HEK293T (cell line): Measurements from ENCODE around the gene CXCR2.

ENCODE experiments used
- ARNT ChIP-seq: fragments of 450-650 bp; IDR thresholded peaks from 2 replicates; pipeline ENCODE4 v1.6.1; 2017; ENCODE audit warnings: mild to moderate bottlenecking
- BHLHE40 ChIP-seq: fragments of 450-650 bp; IDR thresholded peaks from 2 replicates; pipeline ENCODE4 v1.6.1; 2016; ENCODE audit warnings: mild to moderate bottlenecking, moderate library complexity, borderline replicate concordance
- CTBP1 ChIP-seq: fragments of 450-650 bp; IDR thresholded peaks from 2 replicates; pipeline ENCODE4 v1.6.1; 2016; ENCODE audit warnings: borderline replicate concordance
- ELF4 ChIP-seq: fragments of 450-650 bp; IDR thresholded peaks from 2 replicates; pipeline ENCODE4 v1.6.1; 2017; ENCODE audit warnings: antibody characterized with exemption
- FOXK2 ChIP-seq: fragments of 450-650 bp; IDR thresholded peaks from 2 replicates; pipeline ENCODE4 v1.6.1; 2016; ENCODE audit warnings: mild to moderate bottlenecking
- FOXM1 ChIP-seq: fragments of 450-650 bp; IDR thresholded peaks from 2 replicates; pipeline ENCODE4 v1.6.1; 2017; ENCODE audit warnings: mild to moderate bottlenecking, borderline replicate concordance
- HDGF ChIP-seq: fragments of 450-650 bp; IDR thresholded peaks from 2 replicates; pipeline ENCODE4 v1.6.1; 2017; ENCODE audit warnings: antibody characterized with exemption, borderline replicate concordance
- L3MBTL2 ChIP-seq: fragments of 450-650 bp; conservative IDR thresholded peaks from 2 replicates; pipeline ENCODE4 v1.6.1; 2016; ENCODE audit warnings: mild to moderate bottlenecking
- NFRKB ChIP-seq: fragments of 450-650 bp; IDR thresholded peaks from 2 replicates; pipeline ENCODE4 v1.6.1; 2016; ENCODE audit warnings: mild to moderate bottlenecking, moderate library complexity
- SP1 ChIP-seq: fragments of 450-650 bp; IDR thresholded peaks from 2 replicates; pipeline ENCODE4 v1.6.1; 2017
- SUZ12 ChIP-seq: fragments of 450-650 bp; IDR thresholded peaks from 2 replicates; pipeline ENCODE4 v1.6.1; 2016; ENCODE audit warnings: mild to moderate bottlenecking
- TARDBP ChIP-seq: fragments of 450-650 bp; IDR thresholded peaks from 2 replicates; pipeline ENCODE4 v1.6.1; 2016
- TF ChIP-seq, protein P1 (sequence below): fragments of 450-650 bp; IDR thresholded peaks from 2 replicates; pipeline ENCODE4 v1.6.1; 2016

GRCh38 chr2:218093879-218094278, 31.9 kb upstream of the CXCR2 start:
- TF ChIP-seq ELF4 (no peak), BHLHE40 (no peak), SUZ12 (no peak), SP1 (no peak), HDGF (no peak), FOXK2 (no peak), NFRKB (no peak), FOXM1 (no peak), TARDBP (no peak), CTBP1 (no peak), ARNT (no peak), L3MBTL2 (no peak)
- TF ChIP-seq, protein P1, sequence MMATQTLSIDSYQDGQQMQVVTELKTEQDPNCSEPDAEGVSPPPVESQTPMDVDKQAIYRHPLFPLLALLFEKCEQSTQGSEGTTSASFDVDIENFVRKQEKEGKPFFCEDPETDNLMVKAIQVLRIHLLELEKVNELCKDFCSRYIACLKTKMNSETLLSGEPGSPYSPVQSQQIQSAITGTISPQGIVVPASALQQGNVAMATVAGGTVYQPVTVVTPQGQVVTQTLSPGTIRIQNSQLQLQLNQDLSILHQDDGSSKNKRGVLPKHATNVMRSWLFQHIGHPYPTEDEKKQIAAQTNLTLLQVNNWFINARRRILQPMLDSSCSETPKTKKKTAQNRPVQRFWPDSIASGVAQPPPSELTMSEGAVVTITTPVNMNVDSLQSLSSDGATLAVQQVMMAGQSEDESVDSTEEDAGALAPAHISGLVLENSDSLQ = no peak
